ENCODE data around the gene NCL. TPM values are rescaled to one million over a fixed set of nuclear protein-coding genes. Genes with fewer than 3 reads are reported as not detected.

The NCL gene, protein sequence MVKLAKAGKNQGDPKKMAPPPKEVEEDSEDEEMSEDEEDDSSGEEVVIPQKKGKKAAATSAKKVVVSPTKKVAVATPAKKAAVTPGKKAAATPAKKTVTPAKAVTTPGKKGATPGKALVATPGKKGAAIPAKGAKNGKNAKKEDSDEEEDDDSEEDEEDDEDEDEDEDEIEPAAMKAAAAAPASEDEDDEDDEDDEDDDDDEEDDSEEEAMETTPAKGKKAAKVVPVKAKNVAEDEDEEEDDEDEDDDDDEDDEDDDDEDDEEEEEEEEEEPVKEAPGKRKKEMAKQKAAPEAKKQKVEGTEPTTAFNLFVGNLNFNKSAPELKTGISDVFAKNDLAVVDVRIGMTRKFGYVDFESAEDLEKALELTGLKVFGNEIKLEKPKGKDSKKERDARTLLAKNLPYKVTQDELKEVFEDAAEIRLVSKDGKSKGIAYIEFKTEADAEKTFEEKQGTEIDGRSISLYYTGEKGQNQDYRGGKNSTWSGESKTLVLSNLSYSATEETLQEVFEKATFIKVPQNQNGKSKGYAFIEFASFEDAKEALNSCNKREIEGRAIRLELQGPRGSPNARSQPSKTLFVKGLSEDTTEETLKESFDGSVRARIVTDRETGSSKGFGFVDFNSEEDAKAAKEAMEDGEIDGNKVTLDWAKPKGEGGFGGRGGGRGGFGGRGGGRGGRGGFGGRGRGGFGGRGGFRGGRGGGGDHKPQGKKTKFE
- total RNA-seq, result 100 to 1,000 TPM; 774 to 785 TPM
- 504 TPM for polyA plus RNA-seq (2013, experiment 1 of 2)
- polyA plus RNA-seq (2013, experiment 2 of 2), result 496 TPM
- long read RNA-seq, experiment 1, full-length matches to known transcripts, result 5 of 240 reads
- long read RNA-seq, experiment 1, partial matches to known transcripts, result 218 of 240 reads
- long read RNA-seq, experiment 1, other reads (novel, unspliced or antisense), result 17 of 240 reads
- long read RNA-seq, experiment 2, full-length matches to known transcripts, result 573 of 697 reads
- long read RNA-seq, experiment 2, partial matches to known transcripts, result 97 of 697 reads
- long read RNA-seq, experiment 2, other reads (novel, unspliced or antisense), result 27 of 697 reads
- long read RNA-seq, experiment 3, full-length matches to known transcripts, result 2,897 of 3,247 reads
- long read RNA-seq, experiment 3, partial matches to known transcripts, result 234 of 3,247 reads
- long read RNA-seq, experiment 3, other reads (novel, unspliced or antisense), result 116 of 3,247 reads
- long read RNA-seq, experiment 4, full-length matches to known transcripts, result 175 of 560 reads
- long read RNA-seq, experiment 4, partial matches to known transcripts, result 374 of 560 reads
- long read RNA-seq, experiment 4, other reads (novel, unspliced or antisense), result 11 of 560 reads

GRCh38 chr2:231463698-231464575 lies at the start of gene NCL:
NCL (minus strand) TSS chr2:231464484; CDS start chr2:231464353, 131 bp downstream.
- no peaks in the 10 kb centered on the region for H3K9me3 ChIP-seq (ENCODE audit: control insufficient read depth, low read length)
- no peaks in the 10 kb centered on the region for H3K27me3 Mint-ChIP-seq (ENCODE audit: insufficient read depth)
- H3K36me3 Mint-ChIP-seq (ENCODE audit: low read depth), result peaks cover 41% of the 10 kb centered on the region
- no peaks in the 10 kb centered on the region for H3K9me3 Mint-ChIP-seq
- 0% methylated on average over 29 to 102 of the region's 102 CpGs for WGBS, 2 experiments (ENCODE audit: insufficient coverage in 1 of 2, insufficient read length in 1 of 2)
- no peak for TF ChIP-seq CTCF (conservative IDR thresholded peaks at IDR 0.05)
- no peaks in the 10 kb centered on the region for H3K27me3 ChIP-seq (ENCODE audit: control insufficient read depth, insufficient read depth, low read length, poor library complexity, severe bottlenecking)
- H3K4me3 ChIP-seq (ENCODE audit: low read length), result peak within 1 kb of the TSS; percentile 96
- H3K36me3 ChIP-seq (ENCODE audit: control insufficient read depth, insufficient read depth, low read length), result peaks cover 46% of the 10 kb centered on the region
- DNase-seq, result peak; percentile 79
- peak within 1 kb of the TSS; percentile 98 for H3K27ac ChIP-seq (ENCODE audit: low read depth, low read length)
- H3K9ac ChIP-seq (ENCODE audit: extremely low read depth, low read length, poor library complexity, severe bottlenecking), result peak within 1 kb of the TSS; percentile 96
- peak within 1 kb of the TSS; percentile 98 for H3K4me3 Mint-ChIP-seq
- peaks cover 19% of the 10 kb centered on the region for H3K4me1 Mint-ChIP-seq
- H3K4me1 ChIP-seq (ENCODE audit: control insufficient read depth, insufficient read depth, low read length), result no peaks in the 10 kb centered on the region
- peak within 1 kb of the TSS; percentile 100 for H3K27ac Mint-ChIP-seq

GRCh38 chr2:231513746-231514224 lies 49.5 kb upstream of the NCL start:
- DNase-seq, result no peak
- Histone ChIP-seq H3K36me3 (ENCODE audit: control insufficient read depth, insufficient read depth, low read length) (no peaks in the 10 kb centered on the region), H3K27me3 (ENCODE audit: control insufficient read depth, insufficient read depth, low read length, poor library complexity, severe bottlenecking) (peaks cover 3% of the 10 kb centered on the region), H3K4me3 (ENCODE audit: low read length) (peak overlapping the region; percentile 85), H3K9me3 (ENCODE audit: control insufficient read depth, low read length) (no peaks in the 10 kb centered on the region), H3K9ac (ENCODE audit: extremely low read depth, low read length, poor library complexity, severe bottlenecking) (peak overlapping the region; percentile 66), H3K27ac (ENCODE audit: low read depth, low read length) (no peak overlapping the region), H3K4me1 (ENCODE audit: control insufficient read depth, insufficient read depth, low read length) (no peaks in the 10 kb centered on the region)
- peak overlapping the region; percentile 80 for H3K4me3 Mint-ChIP-seq
- H3K36me3 Mint-ChIP-seq (ENCODE audit: low read depth), result no peaks in the 10 kb centered on the region
- 4 to 5% methylated on average over 2 to 3 of the region's 7 CpGs for WGBS, 2 experiments (ENCODE audit: insufficient coverage in 1 of 2, insufficient read length in 1 of 2)
- peaks cover 4% of the 10 kb centered on the region for H3K4me1 Mint-ChIP-seq
- no peak for TF ChIP-seq CTCF (conservative IDR thresholded peaks at IDR 0.05)
- no peaks in the 10 kb centered on the region for H3K9me3 Mint-ChIP-seq
- H3K27ac Mint-ChIP-seq, result peak overlapping the region; percentile 98
- H3K27me3 Mint-ChIP-seq (ENCODE audit: insufficient read depth), result peaks cover 5% of the 10 kb centered on the region

All from endodermal cell (in vitro differentiated cells).